GM23248 (cell line): ENCODE results near the gene C10orf90. TPM values are rescaled to one million over a fixed set of nuclear protein-coding genes. Genes with fewer than 3 reads are reported as not detected.

Experiments used
- DNase-seq: peaks from one replicate; pipeline ENCODE4 v3.0.0-alpha.2; 2015
- H2AFZ ChIP-seq: fragments of 200-600 bp; sonication (generic); 2 replicates; pipeline ENCODE4 v1.6.1; 2016; ENCODE audit warnings: antibody characterized with exemption
- H3F3A ChIP-seq: fragments of 200-600 bp; sonication (generic); 2 replicates; pipeline ENCODE4 v1.6.1; 2016; ENCODE audit warnings: mild to moderate bottlenecking, antibody characterized with exemption, mixed run types; ENCODE audit not compliant: insufficient read depth
- H3K27ac ChIP-seq: fragments of 200-600 bp; sonication (generic); 2 replicates; pipeline ENCODE4 v1.5.1; 2016; ENCODE audit warnings: mild to moderate bottlenecking
- H3K27me3 ChIP-seq: fragments of 200-600 bp; sonication (generic); replicated peaks from 2 replicates; pipeline ENCODE4 v1.6.1; 2016; ENCODE audit warnings: mild to moderate bottlenecking; ENCODE audit not compliant: insufficient read depth
- H3K36me3 ChIP-seq: fragments of 200-600 bp; sonication (generic); 2 replicates; pipeline ENCODE4 v1.6.1; 2016; ENCODE audit warnings: low read depth, mild to moderate bottlenecking
- H3K4me1 ChIP-seq: fragments of 200-600 bp; sonication (generic); 2 replicates; pipeline ENCODE4 v1.6.1; 2016; ENCODE audit warnings: mild to moderate bottlenecking; ENCODE audit not compliant: insufficient read depth
- H3K4me2 ChIP-seq: fragments of 200-600 bp; sonication (generic); one replicate; pipeline ENCODE4 v1.6.1; 2016; ENCODE audit warnings: mild to moderate bottlenecking; ENCODE audit not compliant: unreplicated experiment
- H3K4me3 ChIP-seq: fragments of 200-600 bp; sonication (generic); 2 replicates; pipeline ENCODE4 v1.5.1; 2016; ENCODE audit warnings: mild to moderate bottlenecking
- H3K79me2 ChIP-seq: fragments of 200-600 bp; sonication (generic); 2 replicates; pipeline ENCODE4 v1.6.1; 2016; ENCODE audit warnings: mild to moderate bottlenecking; ENCODE audit not compliant: insufficient read depth
- H3K9ac ChIP-seq: fragments of 200-600 bp; sonication (generic); 2 replicates; pipeline ENCODE4 v1.6.1; 2016; ENCODE audit warnings: mild to moderate bottlenecking
- H3K9me2 ChIP-seq: fragments of 200-600 bp; sonication (generic); 2 replicates; pipeline ENCODE4 v1.6.1; 2016; ENCODE audit warnings: mixed run types, mild to moderate bottlenecking, moderate library complexity; ENCODE audit not compliant: insufficient read depth
- H3K9me3 ChIP-seq: fragments of 200-600 bp; sonication (generic); one replicate; pipeline ENCODE4 v1.6.1; 2017; ENCODE audit warnings: low read depth
- H4K20me1 ChIP-seq: fragments of 200-600 bp; sonication (generic); 2 replicates; pipeline ENCODE4 v1.6.0; 2016; ENCODE audit not compliant: insufficient read depth
- EZH2 ChIP-seq: fragments of 200-600 bp; sonication (generic); IDR thresholded peaks from 2 replicates; pipeline ENCODE4 v1.6.1; 2018; ENCODE audit warnings: antibody characterized with exemption, mild to moderate bottlenecking; ENCODE audit not compliant: insufficient read depth, poor library complexity, severe bottlenecking
- EZH2phosphoT487 ChIP-seq: fragments of 200-600 bp; sonication (generic); IDR thresholded peaks from 2 replicates; pipeline ENCODE4 v1.6.1; 2018; ENCODE audit warnings: antibody characterized with exemption, moderate library complexity, mild to moderate bottlenecking, low read depth; ENCODE audit not compliant: insufficient read depth
- WGBS, 2 experiments: methylation state at CpG; one replicate each; pipeline ENCODE4 v1.1.6; 2015 to 2017; ENCODE audit warnings: low lambda C conversion rate in 2 of 2, low coverage in 1 of 2; ENCODE audit errors: missing lambda C conversion rate in 2 of 2; 5-methylcytosine and 5-hydroxymethylcytosine counted together
- in situ Hi-C: fragments of 300-500 bp; cut with MboI; formaldehyde crosslinking; loops from 2 replicates; pipeline ENCODE4 v1.15.0; 2020
- polyA plus RNA-seq: library from polyadenylated mRNA; unstranded; fragments of >200 nt; fragmentation: Nextera tagmentation; extraction: Ambion mirVana; gene quantifications from 2 replicates; pipeline ENCODE4 v1.2.1, GENCODE V29; 2016
- total RNA-seq: library from RNA; depleted of rRNA; stranded (reverse); fragments of >200 nt; shearing (Covaris generic); gene quantifications from 2 replicates; pipeline ENCODE4 v1.2.3, GENCODE V29; 2014

The C10orf90 gene
- total and polyA plus RNA-seq, 2 experiments from 2014 or later: 0.22 to 0.71 TPM

DNA sequence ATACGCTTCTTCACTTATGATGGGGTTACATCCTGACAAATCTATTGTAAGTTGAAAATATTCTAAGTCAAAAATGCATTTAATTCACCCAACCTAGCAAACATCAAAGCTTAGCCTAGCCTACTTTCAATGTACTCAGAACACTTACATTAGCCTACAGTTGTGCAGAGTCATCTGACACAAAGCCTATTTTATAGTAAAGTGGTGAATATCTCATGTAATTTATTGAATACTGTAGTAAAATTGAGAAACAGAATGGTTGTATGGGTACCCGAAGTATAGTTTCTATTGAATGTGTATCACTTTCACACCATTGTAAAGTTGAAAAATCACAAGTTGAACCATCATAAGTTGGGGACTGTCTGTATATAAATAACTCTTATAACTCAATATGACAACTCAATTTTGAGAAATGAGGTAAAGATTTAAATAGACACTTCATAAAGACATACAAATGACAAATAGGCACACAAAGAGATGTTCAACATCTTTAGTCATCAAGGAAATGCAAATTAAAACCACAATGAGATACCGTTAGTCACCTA lies 73.9 kb downstream of the C10orf90 start:
- 73 to 76% methylated on average over 3 of the region's 3 CpGs for WGBS, 2 experiments
- no peak for DNase-seq
- no peaks in the 10 kb centered on the region for H3K9me3 ChIP-seq
- no peaks in the 10 kb centered on the region for H3K9me2 ChIP-seq
- H3K9ac ChIP-seq: no peak overlapping the region
- no peaks in the 10 kb centered on the region for H3K4me1 ChIP-seq
- H3K4me3 ChIP-seq: no peak overlapping the region
- H3K27ac ChIP-seq: no peak overlapping the region
- H3F3A ChIP-seq: no peaks in the 10 kb centered on the region
- TF ChIP-seq EZH2phosphoT487 (no peak), EZH2 (no peak)
- no peak overlapping the region for H2AFZ ChIP-seq
- no peak overlapping the region for H3K4me2 ChIP-seq
- H3K27me3 ChIP-seq: peaks cover 35% of the 10 kb centered on the region
- H3K79me2 ChIP-seq: no peaks in the 10 kb centered on the region
- no peaks in the 10 kb centered on the region for H3K36me3 ChIP-seq
- H4K20me1 ChIP-seq: no peaks in the 10 kb centered on the region
- in situ Hi-C loops: no loop called here

DNA sequence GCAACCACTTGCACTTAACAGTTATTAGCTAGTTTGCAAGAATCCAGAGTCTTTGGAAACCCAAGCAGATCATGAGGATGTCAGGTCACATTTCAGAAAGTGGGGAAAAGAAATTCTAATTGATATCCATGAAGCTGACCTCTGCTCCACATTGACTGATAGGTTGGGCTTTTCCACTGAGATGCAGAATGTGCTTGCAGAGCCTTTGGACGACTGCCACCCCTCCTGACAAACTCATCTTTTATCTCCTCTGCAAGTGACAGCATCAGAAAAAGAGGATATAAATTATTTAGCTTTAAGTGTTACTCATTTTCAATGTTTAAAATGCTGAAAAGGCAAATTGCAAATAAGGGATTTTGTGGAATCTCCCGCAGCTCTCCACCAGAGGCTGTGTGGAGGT lies 75.3 kb downstream of the C10orf90 start:
- in situ Hi-C loops: no loop called here
- Histone ChIP-seq H4K20me1 (no peaks in the 10 kb centered on the region), H3K9me2 (no peaks in the 10 kb centered on the region), H3K27me3 (peaks cover 41% of the 10 kb centered on the region), H3K36me3 (no peaks in the 10 kb centered on the region), H3K9me3 (no peaks in the 10 kb centered on the region), H3K4me1 (no peaks in the 10 kb centered on the region), H3K4me2 (no peak overlapping the region), H3K27ac (no peak overlapping the region), H3K79me2 (no peaks in the 10 kb centered on the region), H2AFZ (no peak overlapping the region), H3K9ac (no peak overlapping the region), H3F3A (no peaks in the 10 kb centered on the region), H3K4me3 (no peak overlapping the region)
- no peak for TF ChIP-seq EZH2
- TF ChIP-seq EZH2phosphoT487: no peak
- 24 to 34% methylated on average over 2 of the region's 2 CpGs for WGBS, 2 experiments
- no peak for DNase-seq

DNA sequence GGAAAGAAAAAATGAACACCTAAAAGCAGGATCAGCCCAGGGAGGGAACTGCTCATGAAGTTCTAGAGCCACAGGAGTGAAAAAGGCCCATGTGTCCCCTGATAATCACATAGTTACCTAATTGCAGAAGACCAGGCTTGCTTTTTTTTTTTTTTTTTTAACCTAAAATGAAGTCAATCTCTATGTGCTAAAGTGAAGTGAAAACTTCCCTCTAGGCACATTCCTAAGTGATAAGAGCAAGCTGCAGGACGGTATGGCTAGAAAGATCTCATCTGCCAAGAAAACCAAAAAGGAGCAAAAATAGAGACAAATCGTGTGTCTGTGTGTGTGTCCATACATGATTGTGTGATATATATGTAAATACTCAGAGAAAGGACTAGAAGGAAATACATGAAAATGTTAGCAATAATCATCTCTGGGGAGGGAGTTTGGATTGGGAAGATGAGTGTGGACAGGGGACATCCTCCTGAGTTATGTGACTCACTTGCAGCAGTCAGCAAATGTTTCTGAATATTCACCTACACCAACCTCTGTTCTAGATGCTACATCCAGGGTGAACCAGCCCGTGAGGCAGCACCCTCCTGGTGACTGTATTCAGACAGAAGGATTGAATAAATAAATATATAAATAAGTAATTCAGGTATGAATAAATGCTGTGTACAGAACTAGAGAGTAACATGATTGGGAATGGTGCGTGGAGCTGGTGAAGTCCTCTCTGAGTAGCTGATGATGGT lies 76.4 kb downstream of the C10orf90 start:
- 56 to 71% methylated on average over 4 of the region's 4 CpGs for WGBS, 2 experiments
- Histone ChIP-seq H4K20me1 (no peaks in the 10 kb centered on the region), H3K4me1 (no peaks in the 10 kb centered on the region), H2AFZ (no peak overlapping the region), H3K79me2 (no peaks in the 10 kb centered on the region), H3F3A (no peaks in the 10 kb centered on the region), H3K36me3 (no peaks in the 10 kb centered on the region), H3K9ac (no peak overlapping the region), H3K27me3 (peaks cover 39% of the 10 kb centered on the region), H3K9me2 (no peaks in the 10 kb centered on the region), H3K4me2 (no peak overlapping the region), H3K4me3 (no peak overlapping the region), H3K9me3 (no peaks in the 10 kb centered on the region), H3K27ac (no peak overlapping the region)
- in situ Hi-C loops: no loop called here
- TF ChIP-seq EZH2phosphoT487: no peak
- no peak for TF ChIP-seq EZH2
- DNase-seq: no peak

GRCh38 chr10:126592901-126593300 lies 77.6 kb downstream of the C10orf90 start:
- H3K9ac ChIP-seq: no peak overlapping the region
- in situ Hi-C loops: no loop called here

More at GRCh38 chr10:126592901-126593300, 77.6 kb downstream of the C10orf90 start:
- H3F3A ChIP-seq: no peaks in the 10 kb centered on the region
- no peaks in the 10 kb centered on the region for H3K9me2 ChIP-seq
- H3K9me3 ChIP-seq: no peaks in the 10 kb centered on the region
- H3K27me3 ChIP-seq: peaks cover 49% of the 10 kb centered on the region
- no peaks in the 10 kb centered on the region for H3K79me2 ChIP-seq
- 53 to 59% methylated on average over 3 of the region's 3 CpGs for WGBS, 2 experiments
- no peak overlapping the region for H3K27ac ChIP-seq
- H3K36me3 ChIP-seq: no peaks in the 10 kb centered on the region
- no peak overlapping the region for H3K4me3 ChIP-seq
- H4K20me1 ChIP-seq: no peaks in the 10 kb centered on the region
- no peaks in the 10 kb centered on the region for H3K4me1 ChIP-seq
- no peak overlapping the region for H2AFZ ChIP-seq
- no peak for DNase-seq
- H3K4me2 ChIP-seq: no peak overlapping the region
- TF ChIP-seq EZH2phosphoT487 (no peak), EZH2 (no peak)
